RCC 7860 (cell line): ENCODE data around the gene GNA12.
A peak's percentile ranks its signal among the peaks of the same experiment; 100 is the strongest.

Experiments
- DNase-seq: peaks from one replicate; pipeline ENCODE4 v3.0.0-alpha.2; 2015; ENCODE audit warnings: low spot score
- FAIRE-seq: peaks from 2 replicates; lab custom pipeline; 2012; peaks lifted over from hg19 to GRCh38; lab: Jason Lieb, UNC

Gene GNA12

GRCh38 chr7:2786607-2787116 is 57.4 kb downstream of the GNA12 start:
- DNase-seq (no peak), FAIRE-seq (no peak)

GRCh38 chr7:2785071-2785500 is 59.0 kb downstream of the GNA12 start:
- FAIRE-seq (peak; percentile 99), DNase-seq (peak; percentile 98)

GRCh38 chr7:2782565-2782964 is 61.5 kb downstream of the GNA12 start:
- DNase-seq (no peak), FAIRE-seq (no peak)

GRCh38 chr7:2782121-2782520 is 62.0 kb downstream of the GNA12 start:
- DNase-seq (no peak), FAIRE-seq (no peak)

GRCh38 chr7:2781636-2782035 is 62.5 kb downstream of the GNA12 start:
- FAIRE-seq (no peak), DNase-seq (no peak)

- FAIRE-seq (no peak), DNase-seq (no peak)
Measured at GRCh38 chr7:2779051-2779450, 65.1 kb downstream of the GNA12 start.

- FAIRE-seq: no peak
- DNase-seq: no peak
Measured at GRCh38 chr7:2777898-2778535, 66.1 kb downstream of the GNA12 start.

- FAIRE-seq (no peak), DNase-seq (no peak)
Measured at GRCh38 chr7:2776401-2776800, 67.7 kb downstream of the GNA12 start.

- no peak for FAIRE-seq
- no peak for DNase-seq
Measured at GRCh38 chr7:2775785-2776184, 68.3 kb downstream of the GNA12 start.

- FAIRE-seq: no peak
- DNase-seq: no peak
Measured at GRCh38 chr7:2775376-2775775, 68.7 kb downstream of the GNA12 start.

GRCh38 chr7:2774935-2775334 is 69.2 kb downstream of the GNA12 start:
- DNase-seq (no peak), FAIRE-seq (no peak)

GRCh38 chr7:2774280-2774679 is 69.8 kb downstream of the GNA12 start:
- FAIRE-seq: no peak
- DNase-seq: no peak

GRCh38 chr7:2773608-2774007 is 70.5 kb downstream of the GNA12 start:
- no peak for DNase-seq
- no peak for FAIRE-seq

GRCh38 chr7:2771274-2771731 is 72.8 kb downstream of the GNA12 start:
- FAIRE-seq (no peak), DNase-seq (no peak)

GRCh38 chr7:2764621-2765020 is 79.5 kb downstream of the GNA12 start:
- FAIRE-seq (no peak), DNase-seq (no peak)

GRCh38 chr7:2763597-2763996 is 80.5 kb downstream of the GNA12 start:
- no peak for DNase-seq
- no peak for FAIRE-seq

- no peak for DNase-seq
- no peak for FAIRE-seq
Measured at GRCh38 chr7:2761801-2762497, 82.2 kb downstream of the GNA12 start.

GRCh38 chr7:2761131-2761624 is 82.9 kb downstream of the GNA12 start:
- FAIRE-seq (no peak), DNase-seq (no peak)

GRCh38 chr7:2760098-2760889 is 83.8 kb downstream of the GNA12 start:
- FAIRE-seq (no peak), DNase-seq (peak; percentile 41)

GRCh38 chr7:2759736-2760097 is 84.4 kb downstream of the GNA12 start:
- FAIRE-seq: no peak
- no peak for DNase-seq
